Stimulated activated CD4-positive, alpha-beta T cell treated with anti-CD3 and anti-CD28 coated beads, Interleukin-4, amount 100 ng/mL, for 48 hours (primary cell): Measurements from ENCODE around the gene EVC2.

Experiments used
- DNase-seq, 2 donors: peaks; one replicate each; pipeline ENCODE4 v3.0.0-alpha.2; 2020; ENCODE audit warnings: low read depth in 2 of 2

The EVC2 gene

DNA sequence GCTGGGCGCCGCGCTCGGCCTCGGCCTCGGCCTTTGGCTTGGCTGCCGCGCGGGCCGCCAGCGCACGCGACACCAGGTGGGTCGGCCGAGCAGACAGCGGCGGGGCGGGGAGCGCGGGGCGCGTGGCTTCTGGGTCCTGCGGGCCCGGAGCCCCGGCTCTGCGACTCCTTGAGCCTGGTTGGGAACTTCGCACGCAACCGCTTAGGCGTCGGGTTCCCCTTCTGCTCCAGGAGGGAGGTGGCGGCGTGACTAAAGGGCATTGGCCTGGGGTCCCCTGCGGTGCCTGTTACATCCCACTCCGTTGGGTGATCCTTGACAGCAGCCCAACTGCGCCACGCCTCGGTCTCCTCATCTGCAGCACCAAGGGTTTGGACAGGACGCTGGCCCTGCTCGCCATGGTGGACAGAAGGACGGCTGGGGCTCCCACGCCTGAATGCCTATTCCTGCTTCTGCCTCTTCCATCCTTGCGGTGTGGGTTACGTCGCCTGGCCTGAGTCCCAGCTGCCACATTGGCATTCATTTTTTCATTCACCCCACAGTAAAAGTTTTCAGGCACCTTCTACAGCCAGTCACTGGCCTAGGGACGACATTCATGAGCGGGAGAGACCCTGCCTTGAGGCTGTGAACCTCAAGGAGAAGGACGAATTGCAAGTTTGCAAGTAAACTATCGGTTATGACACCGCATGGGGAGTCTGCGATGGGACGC is 3.3 kb upstream of the EVC2 start:
- DNase-seq, result no peak

DNA sequence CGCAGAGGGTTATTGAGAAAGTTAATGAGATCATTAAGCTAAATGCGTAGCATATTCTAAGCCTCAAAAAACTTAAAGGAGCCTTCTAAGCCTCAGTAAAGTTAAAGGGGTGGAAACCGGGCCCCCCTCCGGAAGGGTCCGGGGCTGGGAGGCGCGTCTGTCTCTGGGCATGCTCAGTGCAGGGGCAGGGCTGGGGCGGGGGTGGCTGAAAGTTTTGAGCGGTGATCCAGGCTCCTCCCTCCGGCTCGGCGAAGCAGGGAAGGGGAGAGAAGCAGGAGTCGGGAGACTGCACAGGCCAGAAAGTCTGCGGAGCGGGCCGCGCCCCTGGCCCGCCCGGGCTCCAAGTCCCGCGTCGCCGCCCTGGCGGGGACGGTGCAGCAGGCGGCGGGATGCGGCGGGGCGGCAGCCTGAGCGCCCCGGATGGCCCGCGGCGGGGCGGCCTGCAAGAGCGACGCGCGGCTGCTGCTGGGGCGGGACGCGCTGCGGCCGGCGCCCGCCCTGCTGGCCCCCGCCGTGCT is 2.7 kb upstream of the EVC2 start, which contains the start of gene EVC:
TSS of gene EVC (plus strand) at position 241 of the 518 bp plus-strand sequence. CDS start at position 421, 180 bp downstream.
- DNase-seq, result no peak

DNA sequence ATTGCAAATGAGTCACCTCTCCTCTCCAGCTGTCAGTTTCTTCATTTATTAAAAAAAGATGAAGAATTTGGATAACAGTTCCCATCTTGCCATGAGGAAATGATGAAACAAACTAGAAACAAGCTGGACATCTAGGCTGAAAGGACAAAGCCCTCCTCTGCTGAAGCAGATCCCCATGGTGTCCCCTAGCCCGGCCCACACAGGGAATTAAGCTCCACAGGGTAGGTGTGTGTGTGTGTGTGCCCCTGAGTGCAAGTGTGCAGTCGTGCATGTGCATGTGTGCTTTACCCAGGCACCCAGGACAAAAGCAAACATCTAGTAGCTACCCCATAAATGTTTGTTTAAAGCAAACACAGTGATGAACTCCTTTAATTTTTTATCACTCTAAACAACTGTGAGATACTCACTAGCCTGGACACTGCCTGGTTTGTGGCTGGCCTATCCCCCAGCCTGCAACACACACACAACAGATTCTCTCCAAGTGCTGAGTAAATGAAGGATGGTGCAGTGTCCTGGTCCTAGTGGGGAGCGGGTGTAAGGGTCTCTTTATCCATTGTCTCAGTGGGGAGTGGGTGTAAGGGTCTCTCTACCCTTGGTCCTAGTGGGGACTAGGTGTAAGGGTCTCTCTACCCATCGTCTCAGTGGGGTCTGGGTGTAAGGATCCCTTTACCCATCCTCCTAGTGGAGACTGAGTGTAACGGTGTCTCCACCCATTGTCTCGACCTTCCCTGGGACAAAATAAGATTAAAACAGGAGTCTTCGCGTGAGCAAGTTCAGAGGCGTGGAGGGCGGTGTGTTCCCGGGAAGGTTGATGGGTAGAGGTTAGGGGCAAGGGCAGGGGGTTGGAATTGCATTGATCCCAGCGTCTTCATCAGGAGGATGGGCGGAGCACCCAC is 2.0 kb upstream of the EVC2 start:
- no peak for DNase-seq

DNA sequence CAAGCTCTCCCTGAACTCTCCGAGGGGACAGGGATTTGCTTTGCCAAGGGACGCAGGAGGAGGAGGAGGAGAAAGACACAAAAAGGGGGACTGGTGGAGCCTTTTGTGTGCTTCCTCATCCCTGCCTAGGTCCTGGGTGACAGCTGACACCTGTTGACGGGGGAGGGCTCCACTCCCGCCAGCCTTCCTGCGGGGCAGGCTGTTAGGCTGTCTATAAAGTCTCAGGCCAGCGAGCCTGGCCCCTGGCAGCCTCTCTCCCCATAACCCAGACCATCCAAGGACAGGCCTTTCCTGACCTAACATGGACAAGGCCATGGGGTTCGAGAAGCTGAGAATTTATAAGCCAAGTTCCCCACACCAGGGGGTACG is 832 bp upstream of the EVC2 start:
- no peak for DNase-seq

DNA sequence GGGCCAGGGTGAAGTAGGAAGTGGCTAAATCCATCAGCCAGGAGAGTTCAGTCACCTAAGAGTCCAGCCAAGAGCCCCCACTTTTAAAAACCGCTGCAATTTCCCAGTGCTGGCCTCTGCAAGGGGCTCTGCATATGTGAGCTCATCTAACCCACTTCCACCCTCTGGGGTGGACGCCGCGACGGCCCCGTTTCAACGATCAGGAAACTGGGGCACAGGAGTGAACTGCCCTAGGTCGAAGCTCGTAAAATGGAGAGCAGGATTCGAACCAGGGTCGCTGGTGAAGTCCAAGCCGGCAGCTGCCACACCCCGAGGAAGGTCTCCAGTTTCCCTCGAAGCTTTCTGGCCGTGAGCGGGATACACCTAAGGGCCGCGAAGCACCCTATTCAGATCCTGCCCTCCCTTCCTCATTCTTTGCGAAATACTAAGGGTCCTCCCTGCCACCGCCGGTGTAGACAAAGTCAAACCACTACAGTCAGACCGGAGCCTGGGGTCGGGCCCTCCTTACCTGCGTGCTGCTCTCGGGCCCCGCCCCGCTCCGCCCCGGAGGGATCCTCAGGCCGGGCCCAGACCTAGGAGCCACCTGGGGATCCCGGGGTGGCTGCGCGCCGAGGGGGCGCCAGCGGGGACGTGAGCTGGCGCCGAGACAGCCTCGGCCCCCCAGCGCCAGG is 446 bp downstream of the EVC2 start:
- DNase-seq, result no peak

DNA sequence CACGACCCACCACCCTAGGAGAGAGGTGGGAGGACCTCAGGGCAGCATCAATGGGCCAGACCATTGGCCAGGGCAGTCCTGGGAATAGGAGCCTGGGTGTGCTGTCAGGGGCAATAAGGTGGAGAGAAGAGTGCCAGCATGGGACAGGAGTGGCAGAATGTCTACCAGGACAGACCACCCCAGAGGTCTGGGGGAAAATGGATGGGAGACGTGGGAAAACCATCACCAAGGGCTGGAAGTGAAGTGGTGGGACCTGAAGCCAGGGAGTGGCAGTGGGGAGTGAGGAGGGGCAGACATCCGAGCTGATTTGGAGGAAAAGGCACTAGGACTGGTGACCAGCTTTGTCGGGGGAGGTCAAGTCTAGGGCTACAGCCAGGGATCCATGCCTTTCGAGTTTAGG is 993 bp downstream of the EVC2 start:
- DNase-seq, result no peak

DNA sequence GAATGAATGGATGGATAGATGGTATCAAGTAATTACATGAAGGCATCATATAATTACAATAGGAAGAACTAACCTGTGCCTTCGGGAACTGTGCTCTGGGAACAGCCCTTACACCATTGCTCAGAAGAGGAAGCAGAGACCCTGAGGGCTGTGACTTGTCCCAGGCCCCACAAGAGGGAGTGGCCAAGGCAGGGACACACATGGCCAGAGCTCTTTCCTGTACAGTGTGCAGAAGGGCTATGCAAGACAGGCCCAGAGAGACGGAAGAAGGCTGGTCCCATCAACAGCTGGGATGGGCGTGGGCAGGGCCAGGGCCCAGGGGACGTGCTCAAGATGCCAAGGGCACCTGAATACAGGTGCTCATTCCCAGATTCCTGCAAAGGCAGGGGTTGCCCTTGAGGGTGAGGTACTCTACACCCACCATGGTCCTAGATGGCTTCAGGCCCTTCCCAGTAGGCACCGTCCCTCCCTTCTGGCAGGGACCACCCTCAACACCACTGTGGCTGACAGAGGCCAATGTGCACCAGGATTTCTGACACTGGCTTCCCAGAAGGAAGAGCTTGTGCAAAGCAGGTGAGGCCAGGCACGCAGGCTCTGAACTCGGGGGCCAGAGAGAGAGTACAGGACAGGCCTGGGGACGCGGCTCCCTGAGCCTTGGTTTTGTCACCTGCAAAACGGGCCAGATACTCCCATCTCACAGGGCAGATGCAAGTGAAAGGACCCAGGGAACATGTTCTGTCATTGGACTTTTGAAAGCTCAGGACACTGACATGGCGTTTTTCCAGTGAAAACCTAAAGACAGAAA is 1.7 kb downstream of the EVC2 start:
- no peak for DNase-seq

DNA sequence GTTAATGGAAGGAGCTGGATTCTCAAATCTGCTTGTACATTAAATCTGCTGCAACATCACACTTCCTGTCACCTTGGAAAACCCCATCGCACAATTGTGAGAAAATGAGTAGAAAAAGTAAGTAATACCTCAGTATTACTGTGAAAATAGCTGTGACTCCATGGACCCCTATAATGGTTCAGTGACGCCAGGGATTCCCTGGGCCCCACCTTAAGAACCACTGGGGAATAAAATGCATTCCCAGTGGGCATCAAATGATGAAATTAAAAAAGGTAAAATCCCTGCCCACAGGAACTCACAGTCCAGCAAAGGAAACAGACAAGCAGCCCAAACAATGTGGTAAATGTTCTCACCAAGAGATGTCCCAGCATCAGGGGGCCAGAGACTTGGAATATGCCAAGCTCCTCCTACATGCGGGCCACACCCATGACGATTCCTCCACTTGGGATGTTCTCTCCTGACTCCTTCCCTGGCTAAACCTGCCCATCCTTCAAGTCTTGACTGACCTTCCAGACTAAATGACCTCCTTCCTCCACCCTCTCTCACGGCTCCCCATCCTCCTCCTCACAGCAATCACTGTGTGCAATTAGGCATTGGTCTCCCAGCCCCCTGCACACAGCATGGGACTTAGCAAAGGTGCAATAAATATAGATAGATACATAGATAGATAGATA is 2.6 kb downstream of the EVC2 start:
- no peak for DNase-seq

DNA sequence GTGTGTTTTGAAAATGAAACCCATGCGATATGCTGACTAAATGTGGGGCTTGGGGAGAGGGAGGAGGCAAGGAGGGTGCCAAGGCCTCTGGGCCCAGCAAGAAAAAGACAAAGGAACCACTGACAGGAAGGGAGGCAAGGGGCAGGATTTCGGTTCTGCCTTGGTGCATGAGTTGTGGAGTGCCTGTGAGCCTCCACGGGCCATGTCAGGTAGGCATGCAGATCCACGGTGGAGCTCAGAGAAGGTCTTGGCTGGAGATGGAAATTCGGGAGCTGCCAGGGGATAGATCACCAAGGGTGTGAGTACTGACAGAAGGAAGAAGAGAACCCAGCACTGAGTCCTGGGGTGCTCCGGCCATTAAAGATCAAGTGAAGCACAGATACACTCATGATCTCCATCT is 4.1 kb downstream of the EVC2 start:
- no peak for DNase-seq

DNA sequence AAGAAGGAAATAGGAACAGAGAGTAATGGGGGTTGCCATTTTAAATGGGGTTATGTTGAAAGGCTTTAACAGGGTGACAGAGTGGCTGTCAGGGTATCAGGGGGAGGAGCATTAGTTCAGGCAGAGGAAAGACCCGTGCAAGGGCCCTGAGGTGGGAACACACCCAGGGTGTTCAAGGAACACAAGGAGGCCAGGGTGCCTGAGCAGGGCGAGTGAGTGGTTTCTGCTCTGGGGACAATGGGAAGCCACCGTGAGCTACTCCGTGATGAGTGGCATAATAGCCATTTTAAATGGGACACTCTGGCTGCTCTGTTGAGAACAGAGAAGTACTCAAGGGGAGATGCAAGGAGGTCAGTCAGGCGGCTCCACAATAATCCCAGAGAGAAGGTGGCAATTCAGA is 4.5 kb downstream of the EVC2 start:
- DNase-seq, result no peak

DNA sequence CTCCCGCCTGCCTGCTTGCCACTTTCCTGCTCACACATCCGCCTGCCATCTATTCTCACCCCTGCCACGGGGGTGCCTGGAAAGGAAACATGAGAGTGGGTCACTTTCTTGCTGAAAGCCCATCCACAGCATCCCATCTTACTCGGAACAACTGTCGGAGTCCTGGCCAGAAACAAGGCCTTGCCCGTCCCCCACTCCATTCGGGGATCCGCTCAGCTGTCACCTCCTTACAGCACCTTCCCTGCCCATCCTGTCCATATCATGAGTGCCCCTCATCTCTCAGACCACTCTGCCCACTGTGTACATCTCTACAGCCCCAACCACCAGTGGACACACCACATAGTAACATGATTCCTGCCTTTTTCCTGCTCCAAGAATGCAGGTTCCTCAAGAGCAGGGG is 6.4 kb downstream of the EVC2 start:
- DNase-seq, result no peak

DNA sequence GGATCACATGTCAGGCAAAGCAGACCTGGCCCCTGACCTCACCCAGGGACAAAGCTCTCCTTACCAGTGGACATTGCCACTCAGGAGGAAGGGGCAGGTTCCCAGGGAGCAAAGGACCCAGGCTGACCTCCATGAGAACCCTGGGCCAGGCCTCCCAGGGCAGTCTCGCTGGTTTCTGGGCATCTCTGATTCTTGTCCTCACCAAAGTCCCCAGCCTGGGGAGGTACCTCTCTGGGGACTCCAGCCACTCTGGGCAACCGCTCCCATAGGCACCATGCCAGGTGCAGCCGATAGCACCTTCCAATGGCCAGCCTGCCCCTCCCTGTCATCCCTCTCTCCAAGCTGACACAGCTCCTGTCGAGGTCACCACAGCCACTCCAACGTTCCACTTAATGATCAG is 7.9 kb downstream of the EVC2 start:
- DNase-seq, result no peak

DNA sequence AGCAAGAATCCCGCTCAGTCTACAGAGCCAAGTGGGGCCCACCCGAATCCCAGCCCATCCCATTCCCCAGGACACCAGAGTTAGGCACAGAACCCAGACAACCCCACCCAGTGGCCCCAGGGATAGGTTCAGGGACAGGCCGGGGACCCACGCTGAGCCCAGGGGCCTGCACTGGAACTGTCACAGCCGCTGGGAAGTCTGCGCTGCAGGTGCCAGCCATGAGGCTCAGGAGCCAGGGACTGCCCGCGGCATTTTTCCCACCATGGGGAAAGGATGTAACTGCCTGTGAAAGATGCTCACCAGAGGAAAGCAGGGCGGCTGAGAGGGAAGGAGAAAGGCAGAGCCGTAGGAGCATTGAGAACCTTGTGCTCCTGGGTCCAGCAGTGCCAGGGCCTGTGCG is 12.0 kb downstream of the EVC2 start:
- no peak for DNase-seq

DNA sequence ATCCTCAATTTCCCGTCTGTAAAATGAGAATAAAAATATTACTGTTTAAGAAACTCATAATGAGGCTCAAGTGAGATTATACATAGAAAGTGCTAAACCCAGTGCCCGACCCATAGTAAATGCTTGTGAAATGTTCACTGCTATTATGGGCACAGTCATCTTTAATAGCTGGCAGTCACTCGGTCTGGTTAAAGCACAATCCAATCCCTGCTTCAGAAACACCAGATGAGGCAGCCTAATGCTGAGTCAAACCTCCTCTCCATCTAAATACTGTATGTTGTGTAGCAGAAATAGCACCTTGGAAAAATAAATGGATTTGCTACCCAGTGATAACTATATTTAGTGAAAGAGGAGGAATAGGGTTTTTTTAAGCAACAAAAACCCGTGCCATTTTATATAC is 14.5 kb downstream of the EVC2 start:
- no peak for DNase-seq

DNA sequence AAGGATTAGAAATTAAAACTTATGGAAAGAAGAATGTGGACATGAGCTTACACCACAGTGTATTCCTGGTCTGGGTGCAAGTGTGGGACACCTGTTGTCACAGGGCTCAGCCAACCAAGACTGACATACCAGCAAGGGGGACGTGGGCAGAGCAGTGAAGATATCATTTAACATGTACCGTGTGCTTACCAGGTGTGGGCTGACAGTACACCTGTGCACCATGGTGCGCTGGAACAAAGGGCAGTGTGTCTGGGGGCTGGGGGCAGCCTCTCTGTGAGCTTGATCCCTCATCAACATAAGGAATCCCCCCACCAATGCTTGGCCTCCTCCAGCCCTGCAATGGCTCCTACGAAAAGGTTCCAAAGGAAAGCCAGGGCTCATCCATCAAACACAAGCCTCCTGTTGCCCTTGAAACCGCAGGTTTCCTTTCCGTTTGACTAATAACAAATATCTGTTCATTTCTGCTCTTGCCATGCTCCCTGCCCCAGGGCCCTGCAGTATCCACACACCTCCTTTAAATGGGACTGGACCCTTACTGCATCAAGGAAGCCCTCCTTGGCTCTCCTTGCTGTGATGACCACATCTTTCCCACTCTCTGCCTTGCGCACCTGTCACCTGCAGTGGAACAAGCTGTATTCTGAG is 16.7 kb downstream of the EVC2 start:
- DNase-seq, result no peak

DNA sequence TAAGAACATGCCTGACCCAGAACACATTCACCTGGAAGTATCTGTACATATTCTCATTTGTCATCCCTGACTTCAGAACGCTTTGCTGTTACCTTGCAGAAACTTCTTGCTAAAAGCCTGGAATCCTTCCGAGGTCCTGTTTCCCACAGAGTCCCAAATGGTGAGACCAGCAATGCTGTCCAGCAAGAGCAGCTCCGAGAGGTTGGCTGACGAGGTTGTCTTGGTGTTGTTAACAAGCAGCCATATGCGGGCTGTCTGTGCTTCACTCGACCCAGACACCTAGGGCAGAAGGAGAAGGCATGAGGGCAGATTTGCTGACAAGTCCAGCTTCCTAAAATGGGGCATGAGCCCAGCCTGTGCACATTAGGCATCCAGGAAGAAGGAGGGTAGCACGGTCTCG is 19.3 kb downstream of the EVC2 start:
- DNase-seq, result no peak

DNA sequence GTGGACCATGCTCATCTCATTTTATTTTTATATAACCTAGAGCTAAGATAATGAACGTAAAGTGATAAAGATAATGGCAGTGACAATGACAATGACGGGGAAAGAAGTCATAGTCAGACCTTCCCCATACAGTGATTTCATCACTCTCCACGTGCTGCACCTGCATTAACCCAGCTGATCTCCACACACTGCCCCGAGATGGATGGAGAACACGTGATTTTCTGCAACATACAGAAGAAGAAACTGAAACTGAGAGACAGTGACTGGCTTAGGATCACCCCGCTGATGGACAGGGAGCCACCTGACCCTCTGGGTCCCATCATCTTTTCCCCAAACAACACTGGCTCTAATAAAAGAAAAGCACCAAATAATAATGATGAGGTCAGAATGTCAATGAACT is 22.0 kb downstream of the EVC2 start:
- DNase-seq, result no peak

DNA sequence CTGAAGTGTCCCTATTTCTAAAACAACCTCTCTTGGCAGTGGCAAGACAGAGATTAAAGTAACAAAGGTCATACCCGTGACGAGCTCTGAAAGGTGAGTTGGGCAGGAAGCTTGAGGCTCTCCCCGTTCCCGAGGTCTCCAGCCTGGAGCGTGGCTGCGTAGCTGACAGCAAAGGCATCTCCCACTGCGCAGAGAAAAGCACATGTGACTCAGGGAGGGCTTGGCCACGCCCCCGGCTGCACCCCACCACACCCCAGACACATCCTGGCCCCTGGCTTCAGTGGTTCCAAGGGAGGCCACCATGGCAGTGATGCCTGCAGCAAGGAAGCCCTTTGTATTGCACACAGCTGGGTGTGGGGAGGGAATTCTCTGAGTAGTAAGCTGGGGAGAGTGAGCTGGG is 23.1 kb downstream of the EVC2 start:
- no peak for DNase-seq

DNA sequence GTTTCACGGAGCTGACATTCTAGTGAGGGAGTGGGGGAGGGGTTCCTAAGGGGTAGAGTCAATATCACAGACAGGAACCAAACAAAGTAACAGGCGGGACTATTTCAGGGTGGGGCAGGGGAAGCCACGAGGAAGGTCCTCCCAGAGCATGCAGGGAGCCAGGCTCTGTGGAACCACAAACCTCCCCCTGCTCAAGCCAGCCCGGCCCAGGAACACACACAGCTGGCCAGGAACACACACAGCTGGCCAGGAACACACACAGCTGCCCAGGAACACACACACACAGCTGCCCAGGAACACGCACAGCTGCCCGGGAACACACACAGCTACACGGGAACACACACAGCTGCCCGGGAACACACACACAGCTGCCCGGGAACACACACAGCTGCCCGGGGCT is 24.8 kb downstream of the EVC2 start:
- DNase-seq, result no peak

DNA sequence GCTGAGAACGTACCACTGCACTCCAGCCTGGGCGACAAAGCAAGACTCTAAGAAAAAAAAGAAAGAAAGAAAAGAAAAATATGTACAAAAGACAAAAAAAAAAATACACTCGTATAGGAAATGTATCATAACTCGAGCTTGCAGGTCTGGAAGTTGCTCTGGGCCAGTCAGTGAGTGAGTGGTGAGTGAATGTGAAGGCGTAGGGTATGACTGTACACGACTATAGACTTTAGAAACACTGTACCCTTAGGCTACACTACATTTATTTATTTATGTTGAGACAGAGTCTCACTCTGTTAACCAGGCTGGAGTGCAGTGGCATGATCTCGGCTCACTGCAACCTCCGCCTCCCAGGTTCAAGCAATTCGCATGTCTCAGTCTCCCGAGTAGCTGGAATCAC is 29.4 kb downstream of the EVC2 start:
- no peak for DNase-seq

DNA sequence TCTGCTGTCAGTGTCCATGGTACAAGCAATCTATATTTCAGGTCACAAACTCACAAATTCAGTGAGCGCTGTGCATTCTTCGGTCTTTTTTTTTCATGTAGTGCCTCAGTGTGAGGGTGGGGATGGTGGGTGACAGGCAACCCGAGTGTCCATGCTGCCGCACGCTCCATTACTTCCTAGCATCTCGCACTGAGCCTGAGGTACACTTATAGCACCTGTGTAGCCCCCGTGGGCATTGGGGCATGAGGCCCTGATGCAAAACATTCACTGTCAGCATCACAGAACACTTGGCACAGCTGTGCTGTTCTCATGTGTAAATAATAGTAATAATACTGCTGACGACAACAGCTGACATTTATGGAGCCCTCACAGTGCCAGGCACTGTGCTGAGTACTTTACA is 31.6 kb downstream of the EVC2 start:
- DNase-seq, result no peak
